Stimulated activated CD4-positive, alpha-beta T cell treated with anti-CD3 and anti-CD28 coated beads, Interleukin-2, amount 100 ng/mL, for 48 hours (primary cell): ENCODE measurements around the gene RHBDF2.

ENCODE experiments used
- DNase-seq, 2 donors: peaks; one replicate each; pipeline ENCODE4 v3.0.0-alpha.2; 2020

The RHBDF2 gene

DNA sequence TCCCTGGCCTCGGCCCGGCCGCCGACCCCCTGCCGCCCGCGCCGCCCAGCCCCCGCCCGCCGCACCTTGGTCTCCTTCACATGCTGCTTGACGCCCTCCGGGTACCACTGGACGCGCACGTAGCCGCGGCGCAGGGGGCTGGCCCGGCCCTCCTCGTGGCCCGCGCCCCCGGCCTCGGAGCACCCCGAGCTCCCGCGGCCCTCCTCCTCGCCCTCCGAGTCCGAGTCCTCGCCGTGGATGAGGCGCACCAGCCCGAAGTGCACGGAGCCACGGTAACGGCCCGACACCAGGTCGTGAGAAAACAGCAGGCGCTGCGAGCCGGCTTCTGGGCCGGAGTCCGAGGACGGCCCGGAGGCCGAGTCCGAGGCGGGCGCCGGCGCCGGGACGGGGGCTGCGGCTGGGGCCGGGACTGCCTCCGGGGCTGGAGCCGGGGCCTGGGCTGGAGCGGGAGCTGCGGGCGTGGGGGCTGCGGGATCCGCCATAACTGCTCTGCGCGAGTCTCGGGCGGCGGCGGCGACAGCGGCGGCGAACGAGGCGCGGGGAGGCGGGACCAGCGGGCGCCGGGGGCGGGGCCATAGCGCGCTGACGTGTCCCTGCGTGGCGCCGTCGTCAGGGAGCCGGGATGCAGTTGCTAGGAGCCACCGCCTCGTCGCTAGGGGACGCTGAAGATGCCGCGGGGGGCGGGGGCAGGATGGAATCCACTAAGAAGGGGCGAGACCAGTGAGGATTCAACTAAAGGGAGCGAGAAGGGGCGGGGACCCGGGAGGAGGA, 48.4 kb downstream of the RHBDF2 start, which contains the start of gene UBE2O:
Gene UBE2O, minus strand, starts transcription at position 493 of the 771 bp plus-strand sequence. Its CDS starts 11 bp downstream, at position 482.
- DNase-seq = peak; percentile 93 to 95

DNA sequence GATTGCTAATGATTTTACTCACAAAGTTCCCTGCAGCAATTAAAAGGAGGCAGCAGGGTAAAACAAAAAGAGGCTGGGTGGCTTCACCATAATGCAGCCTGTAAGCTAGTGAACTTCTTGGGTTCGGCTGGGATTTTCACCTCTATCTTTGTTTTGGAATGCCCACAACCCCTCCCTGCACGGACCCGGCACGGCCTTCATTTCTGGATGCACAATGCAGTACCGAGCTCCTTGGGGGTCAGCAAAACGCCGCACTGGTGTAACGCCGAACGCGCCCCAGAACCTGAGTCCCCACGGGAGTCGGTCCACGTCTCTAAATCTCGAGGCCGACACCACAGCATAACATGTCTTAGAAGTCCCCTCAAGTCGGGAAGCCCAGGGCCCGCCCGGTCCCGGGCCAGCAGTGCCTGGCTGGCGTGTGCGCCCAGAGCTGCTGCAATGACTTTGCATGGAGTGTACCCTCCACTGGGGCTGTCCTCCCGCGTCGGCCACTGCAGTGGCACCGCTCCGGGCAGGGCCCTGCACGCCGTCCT, 49.0 kb downstream of the RHBDF2 start:
- DNase-seq = no peak

DNA sequence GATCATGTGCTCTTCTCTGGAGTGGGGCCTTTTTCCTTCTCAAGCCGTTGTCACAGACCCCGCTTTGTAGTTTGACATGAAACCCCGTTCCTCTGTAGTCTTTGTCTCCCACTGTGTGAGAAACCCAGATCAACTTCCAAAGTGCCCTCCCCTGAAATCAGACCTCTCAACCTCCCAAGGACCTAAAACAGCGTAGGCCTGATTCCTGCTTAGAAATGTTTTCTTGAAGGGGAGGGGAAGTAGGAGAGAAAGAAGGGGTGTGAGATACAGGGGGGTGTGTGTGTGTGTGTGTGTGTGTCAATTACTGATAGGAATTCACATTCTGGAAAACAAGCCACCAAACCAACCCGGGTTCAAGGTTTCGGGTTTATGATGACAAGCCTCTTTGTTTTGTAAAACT, 49.7 kb downstream of the RHBDF2 start:
- no peak for DNase-seq

DNA sequence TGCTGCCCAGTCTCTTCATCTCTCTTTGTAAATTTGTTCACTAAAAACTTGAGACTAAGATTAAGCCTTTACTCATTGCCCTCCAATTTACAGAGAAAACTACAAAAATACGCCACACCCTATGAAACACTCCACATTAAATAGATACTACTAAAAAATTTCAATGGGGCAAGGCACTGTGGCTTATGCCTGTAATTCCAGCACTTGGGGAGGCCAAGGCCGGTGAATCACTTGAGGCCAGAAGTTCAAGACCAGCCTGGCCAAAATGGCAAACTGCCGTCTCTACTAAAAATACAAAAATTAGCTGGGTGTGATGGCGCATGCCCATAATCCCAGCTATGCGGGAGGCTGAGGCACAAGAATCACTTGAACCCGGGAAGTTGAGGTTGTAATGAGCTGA, 52.1 kb downstream of the RHBDF2 start:
- no peak for DNase-seq

DNA sequence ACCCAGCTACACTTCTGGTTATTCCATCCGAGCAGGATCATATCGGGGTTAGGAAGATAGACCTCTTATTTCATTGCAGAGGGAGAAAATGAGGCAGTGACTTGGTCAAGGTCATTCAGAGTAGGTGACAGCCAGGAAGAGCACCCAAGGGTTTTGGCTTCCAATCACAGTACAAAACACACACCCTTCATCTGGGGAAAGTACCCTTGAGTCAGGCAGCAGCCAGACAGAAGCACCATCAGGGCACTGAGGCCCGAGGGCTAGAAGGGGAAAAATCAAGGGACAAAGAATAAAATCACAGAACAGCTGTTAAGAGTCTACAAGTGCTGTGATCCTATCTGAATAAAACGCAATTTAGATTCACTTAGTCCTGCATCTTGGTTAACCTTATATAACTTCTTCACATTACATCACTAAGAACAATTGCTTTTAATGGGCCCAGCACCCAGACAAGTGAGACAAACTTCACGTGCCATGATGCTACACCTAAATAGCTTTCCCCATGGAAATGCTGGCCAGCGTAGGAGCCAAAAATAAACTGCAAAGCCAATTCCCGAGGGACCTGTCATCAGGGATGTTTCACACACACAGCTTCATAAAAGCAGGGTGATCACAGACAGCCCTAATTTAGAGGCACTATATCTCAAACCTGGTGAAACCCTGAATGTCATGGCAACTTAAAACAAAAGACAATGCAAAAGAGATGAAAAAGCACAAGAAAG, 53.1 kb downstream of the RHBDF2 start:
- no peak for DNase-seq

DNA sequence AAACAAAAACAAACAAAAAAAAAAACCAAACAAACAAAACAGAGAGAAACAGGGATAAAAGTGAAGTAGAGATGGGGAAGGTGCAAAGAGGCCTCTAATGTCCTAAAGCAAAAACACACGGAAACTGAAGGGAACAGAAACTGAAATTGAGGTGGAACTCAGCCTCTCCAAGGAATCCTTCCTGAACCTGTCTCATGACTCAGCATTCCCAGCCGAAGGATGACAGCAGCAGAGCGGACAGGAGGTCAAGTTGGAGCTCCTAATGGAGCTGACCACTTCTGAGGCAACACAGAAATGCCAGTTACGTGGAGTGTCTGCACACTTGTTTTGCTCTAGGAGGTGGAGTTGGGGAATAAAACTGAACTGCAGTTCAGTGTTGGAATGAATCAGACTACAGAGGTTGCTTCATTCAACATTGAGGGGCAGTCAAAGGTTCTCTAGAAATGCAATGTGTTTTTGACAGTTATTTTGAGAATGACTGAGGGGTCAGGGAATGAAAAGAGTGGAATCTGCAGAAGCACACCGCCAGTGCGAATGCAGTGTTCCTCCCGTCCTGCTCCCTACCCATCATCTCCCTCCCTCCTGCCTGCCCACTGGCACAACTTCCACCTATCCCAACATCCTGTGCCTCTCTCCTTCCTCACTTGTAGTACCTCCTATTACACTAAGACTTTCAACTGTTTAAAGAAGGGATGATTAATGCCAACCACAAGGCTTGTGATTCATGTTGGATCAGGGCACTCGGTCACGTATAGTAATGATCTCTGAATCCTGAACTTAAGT, 54.6 kb downstream of the RHBDF2 start:
- no peak for DNase-seq

DNA sequence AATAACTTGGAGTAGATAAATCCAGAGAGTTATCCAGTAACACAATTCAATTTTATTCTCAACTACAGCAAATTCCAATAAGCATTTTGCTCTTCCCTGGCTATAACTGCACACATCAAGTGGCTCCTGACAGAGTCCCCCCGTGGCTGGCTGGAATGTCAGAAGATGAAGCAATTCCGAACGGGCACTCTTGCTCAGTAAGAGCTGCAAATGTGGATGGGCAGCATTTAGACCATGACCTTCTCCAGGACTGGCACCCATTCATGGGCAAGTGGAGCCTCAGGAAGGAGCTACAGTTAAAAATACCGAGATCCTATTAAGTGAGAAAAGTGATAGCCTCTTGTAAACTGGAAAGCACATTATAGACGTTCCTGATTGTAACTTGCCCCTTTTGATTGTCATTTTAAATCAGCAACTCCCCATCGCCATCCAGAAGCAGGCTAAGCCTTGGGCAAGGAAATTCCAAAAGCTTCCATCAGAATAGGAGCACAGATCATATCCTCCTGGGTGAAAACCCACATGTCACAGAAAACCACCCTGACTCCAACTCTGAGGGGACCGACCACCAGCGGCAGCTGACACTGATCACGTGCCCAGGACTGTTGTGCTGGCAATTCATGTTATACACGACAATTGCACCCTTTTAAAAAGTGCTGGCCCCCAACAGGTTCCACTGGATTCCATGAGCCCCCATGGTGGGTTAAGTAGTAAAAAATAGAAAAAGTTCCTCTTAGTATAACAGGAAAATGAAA, 55.4 kb downstream of the RHBDF2 start:
- no peak for DNase-seq

DNA sequence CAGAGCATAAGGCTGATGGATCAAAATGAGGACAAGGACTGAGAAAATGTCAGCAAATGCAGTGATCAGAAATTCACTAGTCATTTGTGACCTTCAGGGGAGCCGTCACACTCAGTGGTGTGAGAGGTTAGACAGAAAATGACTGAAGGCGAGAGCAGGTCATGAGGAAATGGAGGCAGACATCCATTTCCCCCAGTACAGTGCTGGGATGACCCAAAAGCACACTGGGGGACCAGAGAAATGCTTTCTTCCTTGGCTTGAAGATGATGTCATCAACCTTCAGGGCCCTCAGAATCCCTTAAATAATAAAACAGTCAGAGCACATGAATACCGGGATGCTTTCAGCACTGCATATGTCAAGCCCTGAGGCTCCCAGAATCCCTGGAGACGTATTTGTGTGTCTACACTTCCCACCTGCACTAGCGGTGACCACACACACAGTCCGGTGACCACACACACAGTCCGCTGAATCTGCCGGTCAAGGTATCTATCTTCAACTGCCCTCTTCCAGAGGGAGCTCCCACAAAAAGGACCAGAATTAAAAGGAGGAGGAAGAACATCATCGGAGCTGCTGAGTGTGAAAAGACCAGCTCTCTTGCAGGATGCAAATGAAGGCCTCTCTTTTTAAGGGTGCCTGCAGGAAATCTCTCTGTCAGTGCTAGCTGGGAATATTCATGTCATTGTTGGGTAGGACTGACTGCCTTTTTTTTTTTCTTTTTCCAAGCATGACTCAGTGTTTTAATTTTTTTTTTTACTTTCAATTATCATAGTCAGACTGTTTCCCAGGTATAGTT, 56.5 kb downstream of the RHBDF2 start:
- no peak for DNase-seq

DNA sequence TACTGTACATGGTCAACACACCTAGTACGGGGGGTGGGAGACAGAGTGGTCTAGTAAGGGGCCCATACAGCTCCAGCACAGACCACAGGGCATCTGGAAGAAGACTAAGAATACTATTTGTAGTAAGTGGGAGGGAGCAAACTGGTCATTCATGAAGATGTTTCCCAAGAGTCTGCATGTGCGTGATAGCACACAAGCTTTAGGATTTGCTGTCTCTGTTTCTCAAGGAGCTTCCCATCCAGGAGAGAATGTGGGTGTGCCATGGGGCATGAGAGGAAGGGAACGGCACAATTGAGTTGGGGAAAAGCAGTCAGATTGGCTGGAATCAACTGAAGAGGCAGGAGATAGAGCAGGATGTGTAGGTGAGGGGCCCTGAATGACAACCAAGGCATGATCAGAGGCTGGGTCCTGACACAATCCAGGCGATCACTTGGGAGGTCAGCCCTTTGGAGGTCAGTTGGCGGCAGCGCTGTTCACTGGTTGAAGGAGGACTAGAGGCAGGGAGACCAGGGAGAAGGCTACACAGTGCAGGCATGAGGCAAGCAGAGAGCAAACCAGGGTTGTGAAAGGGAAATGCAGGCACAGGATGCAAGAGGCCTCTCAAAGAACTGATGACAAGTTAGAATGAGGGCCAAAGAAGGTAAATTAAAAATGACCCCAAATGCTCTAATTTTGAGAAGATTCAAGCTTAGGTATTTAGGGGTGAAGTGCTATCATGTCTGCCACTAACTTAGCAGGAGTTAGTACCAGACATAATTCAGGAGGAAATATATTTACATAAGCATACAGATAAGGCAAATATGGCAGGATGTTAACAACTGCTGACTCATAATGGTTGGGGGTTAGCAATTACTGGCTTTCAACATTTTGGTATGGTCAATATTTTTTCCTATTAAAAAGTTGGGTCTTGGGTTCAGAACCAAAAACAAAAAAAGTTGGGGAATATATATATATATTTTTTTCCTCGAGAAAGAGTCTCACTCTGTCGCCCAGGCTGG, 58.6 kb downstream of the RHBDF2 start:
- DNase-seq = no peak

DNA sequence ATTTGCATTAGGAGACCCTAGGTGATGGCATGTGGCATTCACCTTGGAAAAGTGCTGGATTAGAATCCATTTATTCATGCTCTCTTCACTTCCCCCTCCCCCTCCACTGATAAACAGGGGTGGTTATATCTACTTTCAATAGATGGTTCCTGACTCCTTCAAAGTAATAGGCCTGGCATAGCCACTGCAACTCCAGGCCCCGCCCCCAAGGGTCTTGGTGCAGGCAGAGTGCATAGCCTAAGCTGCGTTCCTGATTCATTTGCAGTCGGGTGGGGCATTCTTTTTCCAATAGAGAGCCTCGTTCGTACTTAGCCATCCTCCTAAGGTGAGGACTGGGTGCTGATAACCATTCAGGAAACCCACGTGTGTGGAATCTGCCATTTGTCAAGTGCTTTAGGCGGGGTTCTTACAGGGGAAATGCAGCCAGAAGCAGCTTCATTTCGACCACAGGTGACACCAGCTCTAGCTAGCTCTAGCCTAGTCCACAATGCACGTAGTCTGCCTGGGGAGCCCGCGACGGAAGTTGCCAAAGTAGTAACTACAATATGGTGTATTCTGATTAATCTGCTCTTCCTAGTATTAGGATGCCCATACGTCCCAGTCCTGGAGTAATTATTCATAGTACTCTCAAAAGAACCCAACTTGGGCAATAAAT, 59.4 kb downstream of the RHBDF2 start:
- DNase-seq = no peak

DNA sequence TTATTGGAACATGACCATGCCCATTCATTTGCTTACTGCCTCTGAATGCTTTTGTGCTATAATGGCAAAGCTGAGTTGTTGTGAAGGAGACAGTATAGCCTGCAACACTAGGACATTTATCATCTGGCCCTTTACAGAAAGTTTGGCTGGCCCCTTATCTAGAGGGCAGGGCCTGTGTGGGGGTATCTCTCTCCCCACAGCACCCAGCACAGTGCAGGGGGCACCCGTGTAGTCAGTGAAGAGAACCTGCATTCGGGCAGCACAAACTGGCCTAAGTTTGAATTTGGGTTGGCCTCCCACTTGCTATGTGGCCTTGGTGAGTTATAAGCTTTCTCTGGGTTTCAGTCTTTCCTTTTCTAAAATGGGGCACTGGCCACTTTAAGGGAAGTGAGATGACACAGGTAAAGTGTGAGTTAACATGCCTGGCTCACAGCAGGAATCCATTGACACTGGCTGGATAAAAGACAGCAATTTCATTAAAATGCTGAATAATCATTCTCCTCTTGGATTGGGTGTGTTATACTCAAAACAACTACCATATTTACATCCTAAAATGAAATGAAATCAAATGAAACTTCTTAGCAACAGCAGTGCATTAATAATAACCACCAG, 60.4 kb downstream of the RHBDF2 start:
- DNase-seq = no peak

DNA sequence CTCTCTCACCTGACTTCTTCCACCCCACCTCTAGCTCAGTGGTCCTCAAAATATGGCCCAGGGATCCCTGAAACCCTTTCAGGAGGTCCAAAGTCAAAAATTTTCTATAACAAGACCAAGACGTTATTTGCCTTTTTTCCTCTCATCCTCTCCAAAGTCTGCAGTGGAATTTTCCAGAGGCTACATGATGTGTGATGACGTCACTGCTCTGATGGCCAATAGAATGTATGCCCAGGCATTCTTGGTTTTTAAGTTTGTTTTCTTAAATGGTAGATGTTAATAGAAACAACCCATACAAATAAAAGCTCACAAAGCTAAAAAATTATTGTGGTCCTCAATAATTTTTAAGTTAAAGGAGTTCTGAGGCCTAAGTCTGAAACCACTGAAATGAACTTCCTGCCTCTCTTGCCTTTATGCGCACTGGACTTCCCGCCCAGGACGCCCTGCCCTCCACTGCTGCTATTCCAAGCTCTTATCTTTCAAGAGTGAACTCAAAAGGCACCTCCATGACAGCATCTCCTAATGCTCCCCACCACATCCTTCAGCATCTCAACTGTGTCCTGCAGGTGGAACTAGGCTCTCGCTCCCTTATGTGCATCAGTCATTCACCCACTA, 61.8 kb downstream of the RHBDF2 start:
- DNase-seq = no peak

DNA sequence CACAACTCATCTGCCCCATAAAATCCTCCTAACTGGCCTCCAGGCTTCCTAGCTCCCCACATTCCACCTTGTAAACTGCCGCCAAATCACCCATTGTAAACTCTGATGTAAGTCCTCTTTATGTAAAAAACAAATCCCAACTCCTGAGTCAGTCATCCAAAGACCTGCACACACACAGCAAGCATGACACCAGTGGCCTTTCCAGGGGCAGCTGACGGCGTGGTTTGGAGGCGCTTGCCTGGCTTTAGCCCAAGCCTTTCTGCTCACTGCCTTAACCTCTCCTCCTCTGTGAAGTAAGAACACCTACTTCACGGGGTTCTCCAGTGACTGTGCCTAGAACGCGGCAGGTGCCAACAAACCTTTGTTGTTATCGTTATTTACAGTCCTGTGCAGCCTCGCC, 62.3 kb downstream of the RHBDF2 start:
- DNase-seq = no peak

DNA sequence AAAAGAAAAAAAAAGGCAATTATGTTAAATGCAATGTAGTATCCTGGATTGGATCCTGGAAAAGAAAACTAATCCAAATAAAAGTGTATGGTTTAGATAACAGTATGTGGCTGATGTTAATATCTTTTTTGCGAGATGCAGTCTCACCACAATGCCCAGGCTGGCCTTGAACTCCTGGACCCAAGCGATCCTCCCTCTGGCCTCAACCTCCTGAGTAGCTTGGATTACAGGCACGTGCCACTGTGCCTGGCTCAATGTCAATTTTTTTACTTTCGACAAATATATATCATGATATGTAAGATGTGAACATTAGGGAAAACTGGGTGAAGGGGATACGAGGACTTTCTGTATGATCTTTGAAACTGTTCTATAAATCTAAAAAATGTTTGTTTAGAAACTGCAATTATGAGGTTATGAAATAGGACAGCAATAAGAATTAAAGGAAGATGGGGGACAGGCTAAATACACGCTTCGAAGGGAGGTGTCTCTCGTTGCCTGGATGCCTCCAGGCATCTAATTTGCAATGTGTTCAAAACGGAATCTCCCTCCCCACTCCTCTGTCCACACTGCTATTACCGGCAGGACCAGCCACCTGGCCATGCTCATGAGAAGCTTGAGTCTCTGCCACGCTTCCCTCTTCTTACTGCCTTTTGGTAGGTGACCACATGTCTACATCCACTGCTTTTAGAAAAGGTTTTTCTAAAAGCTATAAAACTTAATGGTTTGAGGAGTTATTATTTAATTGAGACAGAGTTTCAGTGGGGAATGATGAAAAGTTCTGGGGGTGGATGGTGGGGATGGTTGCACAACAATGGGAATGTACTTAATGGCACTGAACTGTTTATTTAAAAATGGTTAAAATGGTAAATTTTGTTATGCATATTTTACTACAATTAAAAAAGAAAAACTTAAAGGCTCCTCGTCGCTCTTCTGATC, 63.5 kb downstream of the RHBDF2 start:
- DNase-seq = no peak

DNA sequence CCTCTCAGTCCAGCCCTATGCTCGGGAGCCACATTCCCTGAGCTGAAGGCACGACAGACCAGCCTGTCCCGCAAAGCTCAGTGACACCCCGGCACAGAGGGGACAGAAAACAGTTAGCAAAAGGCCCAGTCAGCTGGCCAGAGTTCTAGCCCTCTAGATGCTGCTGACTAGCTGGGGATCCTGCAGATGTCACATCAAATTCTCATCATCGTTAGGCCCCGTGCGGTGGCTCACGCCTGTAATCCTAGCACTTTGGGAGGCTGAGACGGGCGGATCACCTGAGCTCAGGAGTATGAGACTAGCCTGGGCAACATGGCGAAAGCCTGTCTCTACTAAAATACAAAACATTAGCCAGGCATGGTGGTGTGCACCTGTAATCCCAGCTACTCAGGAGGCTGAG, 65.5 kb downstream of the RHBDF2 start:
- no peak for DNase-seq

DNA sequence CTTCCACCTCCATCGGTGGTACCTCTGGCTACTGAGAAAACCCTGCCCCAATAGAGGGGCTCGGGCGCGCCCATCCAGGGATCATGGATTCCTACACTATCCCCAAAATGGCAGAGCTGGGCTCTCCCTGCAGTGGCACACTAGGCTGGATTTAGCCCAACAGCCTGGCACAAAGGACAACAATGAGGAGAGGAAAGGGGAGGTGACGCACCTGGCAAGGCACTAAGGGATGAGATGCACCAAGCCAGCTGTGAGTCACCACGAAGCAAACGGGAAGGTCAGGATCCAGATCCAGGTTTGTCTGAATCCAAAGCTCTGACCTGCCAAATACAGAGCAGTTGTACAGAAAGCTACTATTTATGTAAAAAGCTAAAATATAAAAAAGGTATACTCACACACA, 66.4 kb downstream of the RHBDF2 start:
- DNase-seq = no peak

DNA sequence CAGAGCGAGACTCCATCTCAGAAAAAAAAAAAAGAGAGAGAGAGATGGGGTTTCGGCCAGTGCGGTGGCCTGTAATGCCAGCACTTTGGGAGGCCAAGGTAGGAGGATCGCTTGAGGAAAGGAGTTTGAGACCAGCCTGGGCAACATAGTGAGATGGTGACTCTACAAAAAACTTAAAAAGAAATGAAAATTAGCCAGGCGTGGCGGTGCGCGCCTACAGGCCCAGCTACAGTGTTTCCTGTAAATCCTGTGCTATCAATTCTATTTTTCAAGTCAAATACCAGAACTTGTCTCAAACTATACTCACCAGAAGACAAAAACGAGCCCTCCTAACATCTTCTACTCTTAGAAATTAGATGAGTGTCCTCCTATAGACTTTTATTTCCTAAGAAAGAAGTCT, 67.5 kb downstream of the RHBDF2 start:
- DNase-seq = no peak
